IMR-90 (cell line): ENCODE measurements around the gene PRR5. TPM values are rescaled to one million over a fixed set of nuclear protein-coding genes. Genes with fewer than 3 reads are reported as not detected.

Source experiments
- ATAC-seq: fragments of 200-7000 bp; cut with Tn5 transposase; 2 replicates; pipeline ENCODE4 v1.9.1; 2020; ENCODE audit warnings: low read depth, mild to moderate bottlenecking, moderate library complexity
- BruUV-seq: library from RNA; stranded (reverse); fragments of 400-500 nt; replicated peaks from 2 replicates; lab custom pipeline; 2021; lab: Mats Ljungman, UMichigan
- CTCF ChIA-PET: fragments of 300-600 bp; formaldehyde crosslinking; extraction: SDS; loops from one replicate; lab custom pipeline; 2021; ENCODE audit warnings: antibody characterized with exemption; lab: Yijun Ruan, JAX
- POLR2A ChIA-PET: fragments of 300-600 bp; sonication (Branson Sonifier 250); formaldehyde crosslinking; loops from one replicate; lab custom pipeline; 2022; ENCODE audit warnings: antibody characterized with exemption; ENCODE audit not compliant: unreplicated experiment; lab: Charles Lee
- DNase-seq: peaks from one replicate; pipeline ENCODE4 v3.0.0; 2013
- H2AFZ ChIP-seq: replicated peaks from 2 replicates; pipeline ENCODE3; 2013; ENCODE audit warnings: low read length, mild to moderate bottlenecking; ENCODE audit not compliant: poor library complexity
- H2AK5ac ChIP-seq: 2 replicates; pipeline ENCODE4 v1.6.1; 2013; ENCODE audit warnings: low read depth, low read length, inconsistent platforms
- H2AK9ac ChIP-seq: replicated peaks from 2 replicates; pipeline ENCODE3; 2013; ENCODE audit warnings: mild to moderate bottlenecking, low read depth, low read length, moderate library complexity; ENCODE audit not compliant: poor library complexity
- H2BK120ac ChIP-seq: 2 replicates; pipeline ENCODE4 v1.6.1; 2013; ENCODE audit warnings: low read depth, low read length, inconsistent platforms
- H2BK15ac ChIP-seq: 3 replicates; pipeline ENCODE4 v1.6.1; 2013; ENCODE audit warnings: low read depth, low read length, inconsistent platforms
- H2BK20ac ChIP-seq: 2 replicates; pipeline ENCODE4 v1.6.1; 2013; ENCODE audit warnings: low read depth, mild to moderate bottlenecking, inconsistent platforms, low read length, moderate library complexity
- H2BK5ac ChIP-seq: 2 replicates; pipeline ENCODE4 v1.6.1; 2013; ENCODE audit warnings: mild to moderate bottlenecking, low read depth, low read length, inconsistent platforms; ENCODE audit not compliant: poor library complexity, severe bottlenecking
- H3K14ac ChIP-seq: replicated peaks from 2 replicates; pipeline ENCODE4 v1.6.1; 2013; ENCODE audit warnings: low read depth, low read length, inconsistent platforms
- H3K18ac ChIP-seq: 2 replicates; pipeline ENCODE4 v1.6.1; 2013; ENCODE audit warnings: low read depth, low read length, control low read depth
- H3K23ac ChIP-seq: 2 replicates; pipeline ENCODE4 v1.6.1; 2013; ENCODE audit warnings: low read depth, low read length, inconsistent platforms
- H3K27ac ChIP-seq: 2 replicates; pipeline ENCODE4 v1.5.1; 2013; ENCODE audit warnings: mild to moderate bottlenecking, control low read depth, low read length; ENCODE audit not compliant: insufficient read depth
- H3K27me3 ChIP-seq: 2 replicates; pipeline ENCODE4 v1.6.1; 2013; ENCODE audit warnings: low read length; ENCODE audit not compliant: control insufficient read depth, insufficient read depth
- H3K36me3 ChIP-seq: 2 replicates; pipeline ENCODE4 v1.6.1; 2013; ENCODE audit warnings: low read length, mixed read lengths; ENCODE audit not compliant: control insufficient read depth, insufficient read depth
- H3K4ac ChIP-seq: 2 replicates; pipeline ENCODE4 v1.6.1; 2013; ENCODE audit warnings: low read depth, low read length, inconsistent platforms
- H3K4me1 ChIP-seq: 2 replicates; pipeline ENCODE4 v1.6.1; 2013; ENCODE audit warnings: low read length, mixed read lengths; ENCODE audit not compliant: control insufficient read depth, insufficient read depth
- H3K4me2 ChIP-seq: 2 replicates; pipeline ENCODE4 v1.6.1; 2013; ENCODE audit warnings: low read depth, mild to moderate bottlenecking, control low read depth, low read length, moderate library complexity
- H3K4me3 ChIP-seq: 2 replicates; pipeline ENCODE4 v1.5.1; 2013; ENCODE audit warnings: low read depth, mild to moderate bottlenecking, control low read depth, low read length, moderate library complexity; ENCODE audit not compliant: insufficient read depth
- H3K56ac ChIP-seq: 2 replicates; pipeline ENCODE4 v1.6.1; 2013; ENCODE audit warnings: low read length, inconsistent platforms; ENCODE audit not compliant: insufficient read depth; ENCODE audit errors: extremely low read depth
- H3K79me1 ChIP-seq, 2 experiments: 2 replicates each; pipeline ENCODE4 v1.6.1; 2013; ENCODE audit warnings: low read length in 2 of 2, inconsistent platforms in 1 of 2, low read depth in 1 of 2
- H3K9ac ChIP-seq: 2 replicates; pipeline ENCODE4 v1.6.1; 2013; ENCODE audit warnings: low read depth, low read length, control low read depth
- H3K9me1 ChIP-seq: 2 replicates; pipeline ENCODE4 v1.6.1; 2013; ENCODE audit warnings: low read length, inconsistent platforms; ENCODE audit not compliant: insufficient read depth
- H3K9me3 ChIP-seq: 2 replicates; pipeline ENCODE4 v1.6.1; 2013; ENCODE audit warnings: low read length; ENCODE audit not compliant: control insufficient read depth, insufficient read depth
- H4K20me1 ChIP-seq: 2 replicates; pipeline ENCODE4 v1.6.1; 2013; ENCODE audit warnings: low read length, inconsistent platforms; ENCODE audit not compliant: insufficient read depth
- H4K5ac ChIP-seq: 2 replicates; pipeline ENCODE4 v1.6.1; 2013; ENCODE audit warnings: mild to moderate bottlenecking, low read depth, low read length, control low read depth
- H4K8ac ChIP-seq, 2 experiments: 2 replicates each; pipeline ENCODE4 v1.6.1; 2013; ENCODE audit warnings: low read depth in 2 of 2, low read length in 2 of 2, control low read depth in 1 of 2, inconsistent platforms in 1 of 2
- H4K91ac ChIP-seq: 2 replicates; pipeline ENCODE4 v1.6.1; 2013; ENCODE audit warnings: low read depth, low read length, inconsistent platforms; ENCODE audit not compliant: insufficient read depth
- BHLHE40 ChIP-seq: fragments of 150-350 bp; IDR thresholded peaks from 2 replicates; pipeline ENCODE4 v1.6.1; 2016; ENCODE audit warnings: mild to moderate bottlenecking, low read depth, low read length
- CHD1 ChIP-seq: IDR thresholded peaks from 2 replicates; pipeline ENCODE4 v1.6.1; 2012; ENCODE audit warnings: low read depth, low read length, improper control_type of control experiment
- MAFK ChIP-seq: IDR thresholded peaks from 2 replicates; pipeline ENCODE4 v1.6.1; 2012; ENCODE audit warnings: low read depth, low read length, improper control_type of control experiment
- MAZ ChIP-seq: IDR thresholded peaks from 2 replicates; pipeline ENCODE4 v1.6.1; 2012; ENCODE audit warnings: low read depth, mild to moderate bottlenecking, low read length, improper control_type of control experiment, moderate library complexity, borderline replicate concordance
- MXI1 ChIP-seq: IDR thresholded peaks from 2 replicates; pipeline ENCODE4 v1.6.1; 2012; ENCODE audit warnings: low read depth, mild to moderate bottlenecking, low read length, moderate library complexity, borderline replicate concordance
- NFE2L2 ChIP-seq: fragments of 150-350 bp; IDR thresholded peaks from 2 replicates; pipeline ENCODE4 v1.6.1; 2016; ENCODE audit warnings: low read depth, mild to moderate bottlenecking, low read length
- POLR2A ChIP-seq: IDR thresholded peaks from 2 replicates; pipeline ENCODE4 v1.6.1; 2012; ENCODE audit warnings: mild to moderate bottlenecking, low read depth, low read length
- RAD21 ChIP-seq: IDR thresholded peaks from 2 replicates; pipeline ENCODE4 v1.6.1; 2012; ENCODE audit warnings: low read length, improper control_type of control experiment
- RCOR1 ChIP-seq: IDR thresholded peaks from 2 replicates; pipeline ENCODE4 v1.6.1; 2012; ENCODE audit warnings: mild to moderate bottlenecking, low read length, improper control_type of control experiment; ENCODE audit not compliant: insufficient replicate concordance
- USF2 ChIP-seq: fragments of 150-350 bp; IDR thresholded peaks from 2 replicates; pipeline ENCODE4 v1.6.1; 2017; ENCODE audit warnings: mild to moderate bottlenecking, antibody characterized with exemption, low read length, low read depth
- WGBS, 2 experiments: methylation state at CpG; one replicate each; pipeline versions ENCODE4 v1.1.5 to v1.1.7; 2013; ENCODE audit warnings: missing lambda C conversion rate in 2 of 2; ENCODE audit not compliant: insufficient read length in 1 of 2; ENCODE audit errors: extremely low coverage in 2 of 2; 5-methylcytosine and 5-hydroxymethylcytosine counted together
- dilution Hi-C: fragments of 300-500 bp; cut with HindIII; formaldehyde crosslinking; loops from one replicate; pipeline ENCODE4 v1.14.3; 2018; ENCODE audit warnings: low sequenced_read_pairs; ENCODE audit not compliant: unreplicated experiment
- in situ Hi-C: fragments of 300-500 bp; cut with MboI; formaldehyde crosslinking; loops from 3 replicates; pipeline ENCODE4 v1.14.3; 2019; ENCODE audit warnings: low sequenced_read_pairs, inconsistent platforms, mixed read lengths
- intact Hi-C: fragments of 100-400 bp; cut with micrococcal nuclease; formaldehyde crosslinking; loops from 2 replicates; pipeline ENCODE4 v1.10.0; 2022
- polyA plus RNA-seq, 3 experiments: library from polyadenylated mRNA; depleted of rRNA; stranded (reverse); fragments of >200 nt; gene quantifications; 2 replicates each; pipeline ENCODE4 v1.2.3, GENCODE V29; 2012; ENCODE audit warnings: low replicate concordance in 1 of 3
- total RNA-seq: library from RNA; depleted of rRNA; stranded (reverse); fragments of >200 nt; gene quantifications from 2 replicates; pipeline ENCODE4 v1.2.3, GENCODE V29; 2012

The PRR5 gene
- total and polyA plus RNA-seq, 2 of the 4 experiments (the other 2 are of a cell fraction) = 8.1 to 24.3 TPM

- TF ChIP-seq CHD1 (no peak; the same call in 1 of the 2 replicates), POLR2A (0 out of 2 replicates have a peak, but pooled peaks have one; percentile 27), BHLHE40 (no peak)
These were observed 4.4 kb upstream of the PRR5 start (continued) for GRCh38 chr22:44697423-44698141.

GRCh38 chr22:44698531-44699421 lies 3.2 kb upstream of the PRR5 start:
- Histone ChIP-seq H3K4ac (peak overlapping the region; percentile 78), H4K5ac (peak overlapping the region; percentile 38), H3K56ac (peak overlapping the region; percentile 85; the same call in 1 of the 2 replicates), H2BK15ac (peak overlapping the region; percentile 93; the same call in 2 of the 3 replicates), H4K8ac (peak overlapping the region; percentile 65 to 89), H3K36me3 (no peaks in the 10 kb centered on the region), H3K4me3 (no peak overlapping the region), H3K9me1 (peaks cover 14% of the 10 kb centered on the region; the same call in 1 of the 2 replicates), H3K79me1 (peaks cover 9 to 27% of the 10 kb centered on the region in 2 experiments), H3K27me3 (no peaks in the 10 kb centered on the region), H2AK9ac (peak overlapping the region; percentile 32), H4K20me1 (peaks cover 6% of the 10 kb centered on the region), H3K9ac (peak overlapping the region; percentile 67), H2BK20ac (peak overlapping the region; percentile 79), H3K14ac (peak overlapping the region; percentile 90), H2BK5ac (peak overlapping the region; percentile 67), H3K27ac (peak overlapping the region; percentile 73), H3K4me2 (peak overlapping the region; percentile 7), H2AFZ (peak overlapping the region; percentile 65), H2AK5ac (peak overlapping the region; percentile 68), H2BK120ac (peak overlapping the region; percentile 91), H4K91ac (peak overlapping the region; percentile 91), H3K9me3 (no peaks in the 10 kb centered on the region), H3K18ac (peak overlapping the region; percentile 47), H3K4me1 (peaks cover 38% of the 10 kb centered on the region), H3K23ac (peak overlapping the region; percentile 82)
- intact Hi-C loops = loop anchor here (1.0 kb wide), 1 partner anchor 37 kb away; no protein-coding TSS in a partner anchor
- peak; percentile 94 for DNase-seq
- dilution Hi-C loops = no loop called here
- WGBS, 2 experiments = 9% methylated on average over 13 of the region's 23 CpGs; no CpG with 5 or more reads in 1 of the 2 experiments
- POLR2A ChIA-PET = no interaction called here
- peak; percentile 61 for ATAC-seq
- in situ Hi-C loops = loop anchor here (5.0 kb wide), 1 partner anchor 39 kb away; no protein-coding TSS in a partner anchor
- no TSS peak for BruUV-seq
- CTCF ChIA-PET = interaction anchor here (1.2 to 1.4 kb wide), 2 partner anchors 10 to 38 kb away, joined by 5 to 6 read pairs; no protein-coding TSS in a partner anchor
- TF ChIP-seq NFE2L2 (no peak), RAD21 (peak; percentile 20; the same call in 1 of the 2 replicates), MAFK (no peak), MAZ (peak; percentile 96; the same call in 1 of the 2 replicates), RCOR1 (peak; percentile 93), USF2 (peak; percentile 79), MXI1 (peak; percentile 25; the same call in 1 of the 2 replicates), POLR2A (peak; percentile 53; the same call in 1 of the 2 replicates)
